Activated effector memory CD4-positive, alpha-beta T cell treated with Interleukin-2 at 50 U/mL for 16 hours (primary cell): ENCODE results near the gene SCAPER.
"Not testable (repeated sequence)": the region's sequence is repeated elsewhere in the genome, so short reads cannot be mapped to it uniquely, and the experiment has no call there.

Source experiments
- DNase-seq: peaks from one replicate; pipeline ENCODE4 v3.0.0-alpha.2; 2020

SCAPER gene

GRCh38 chr15:76860201-76860600 is 44.9 kb downstream of the SCAPER start:
- DNase-seq = no peak

GRCh38 chr15:76850367-76850766 is 54.8 kb downstream of the SCAPER start:
- DNase-seq = not testable (repeated sequence)

GRCh38 chr15:76846782-76847181 is 58.4 kb downstream of the SCAPER start:
- no peak for DNase-seq

- no peak for DNase-seq
Observed at GRCh38 chr15:76844096-76844495, 61.0 kb downstream of the SCAPER start.

- DNase-seq = no peak
Observed at GRCh38 chr15:76843269-76843668, 61.9 kb downstream of the SCAPER start.

- no peak for DNase-seq
Observed at GRCh38 chr15:76840830-76841460, 64.2 kb downstream of the SCAPER start.

- DNase-seq = no peak
Observed at GRCh38 chr15:76839173-76839572, 66.0 kb downstream of the SCAPER start.

- no peak for DNase-seq
Observed at GRCh38 chr15:76837474-76837873, 67.7 kb downstream of the SCAPER start.

GRCh38 chr15:76829939-76830338 is 75.2 kb downstream of the SCAPER start:
- no peak for DNase-seq

- no peak for DNase-seq
Observed at GRCh38 chr15:76823890-76824289, 81.2 kb downstream of the SCAPER start.

GRCh38 chr15:76823303-76823702 is 81.8 kb downstream of the SCAPER start:
- no peak for DNase-seq

- peak; percentile 23 for DNase-seq
Observed at GRCh38 chr15:76818926-76819325, 86.2 kb downstream of the SCAPER start.

- DNase-seq = no peak
Observed at GRCh38 chr15:76815421-76815820, 89.7 kb downstream of the SCAPER start.

- DNase-seq = no peak
Observed at GRCh38 chr15:76812381-76812780, 92.8 kb downstream of the SCAPER start.

GRCh38 chr15:76809412-76810103 is 95.6 kb downstream of the SCAPER start:
- no peak for DNase-seq

GRCh38 chr15:76803049-76803571 is 102.0 kb downstream of the SCAPER start:
- DNase-seq = no peak

GRCh38 chr15:76802411-76802810 is 102.7 kb downstream of the SCAPER start:
- no peak for DNase-seq

GRCh38 chr15:76799760-76800159 is 105.4 kb downstream of the SCAPER start:
- DNase-seq = no peak

- no peak for DNase-seq
Observed at GRCh38 chr15:76795217-76795616, 109.9 kb downstream of the SCAPER start.

- DNase-seq = no peak
Observed at GRCh38 chr15:76793162-76793561, 112.0 kb downstream of the SCAPER start.

GRCh38 chr15:76791511-76791910 is 113.6 kb downstream of the SCAPER start:
- no peak for DNase-seq

GRCh38 chr15:76787273-76787672 is 117.9 kb downstream of the SCAPER start:
- no peak for DNase-seq

- DNase-seq = no peak
Observed at GRCh38 chr15:76776969-76777368, 128.2 kb downstream of the SCAPER start.

GRCh38 chr15:76776480-76776879 is 128.7 kb downstream of the SCAPER start:
- no peak for DNase-seq

- DNase-seq = no peak
Observed at GRCh38 chr15:76773234-76773633, 131.9 kb downstream of the SCAPER start.
